Stimulated activated CD8-positive, alpha-beta memory T cell treated with anti-CD3 and anti-CD28 coated beads, Interleukin-15, amount 100 ng/mL, for 24 hours (primary cell): ENCODE data around the gene ARRDC3.
"Not testable (repeated sequence)": the region's sequence is repeated elsewhere in the genome, so short reads cannot be mapped to it uniquely, and the experiment has no call there.

Source experiments
- DNase-seq: peaks from one replicate; pipeline ENCODE4 v3.0.0-alpha.2; 2020; ENCODE audit warnings: low read depth

The ARRDC3 gene

GRCh38 chr5:91383027-91383955 is at the start of gene ARRDC3:
ARRDC3 (minus strand) TSS chr5:91383317; CDS start chr5:91383092, 225 bp downstream.
- peak; percentile 93 for DNase-seq

- no peak for DNase-seq
These were observed 47.8 kb upstream of the ARRDC3 start for GRCh38 chr5:91430949-91431348.

- DNase-seq: no peak
These were observed 41.7 kb upstream of the ARRDC3 start for GRCh38 chr5:91424638-91425436.

- no peak for DNase-seq
These were observed 40.8 kb upstream of the ARRDC3 start for GRCh38 chr5:91423871-91424270.

GRCh38 chr5:91420879-91421278 is 37.8 kb upstream of the ARRDC3 start:
- no peak for DNase-seq

- peak; percentile 41 for DNase-seq
These were observed 36.7 kb upstream of the ARRDC3 start for GRCh38 chr5:91419571-91420537.

GRCh38 chr5:91419136-91419535 is 36.0 kb upstream of the ARRDC3 start:
- DNase-seq: no peak

GRCh38 chr5:91418158-91418557 is 35.0 kb upstream of the ARRDC3 start:
- no peak for DNase-seq

GRCh38 chr5:91417219-91417618 is 34.1 kb upstream of the ARRDC3 start:
- no peak for DNase-seq

- no peak for DNase-seq
These were observed 33.4 kb upstream of the ARRDC3 start for GRCh38 chr5:91416491-91416890.

GRCh38 chr5:91409304-91409703 is 26.2 kb upstream of the ARRDC3 start:
- DNase-seq: no peak

- no peak for DNase-seq
These were observed 25.6 kb upstream of the ARRDC3 start for GRCh38 chr5:91408710-91409109.

GRCh38 chr5:91407204-91407603 is 24.1 kb upstream of the ARRDC3 start:
- no peak for DNase-seq

GRCh38 chr5:91403438-91403837 is 20.3 kb upstream of the ARRDC3 start:
- no peak for DNase-seq

GRCh38 chr5:91401175-91401574 is 18.1 kb upstream of the ARRDC3 start:
- no peak for DNase-seq

- DNase-seq: no peak
These were observed 14.7 kb upstream of the ARRDC3 start for GRCh38 chr5:91397791-91398190.

GRCh38 chr5:91390268-91390667 is 7.2 kb upstream of the ARRDC3 start:
- no peak for DNase-seq

GRCh38 chr5:91389555-91389954 is 6.4 kb upstream of the ARRDC3 start:
- DNase-seq: not testable (repeated sequence)

- DNase-seq: no peak
These were observed 5.2 kb upstream of the ARRDC3 start for GRCh38 chr5:91388362-91388761.

GRCh38 chr5:91386120-91386519 is 3.0 kb upstream of the ARRDC3 start:
- no peak for DNase-seq

- not testable (repeated sequence) for DNase-seq
These were observed 2.5 kb upstream of the ARRDC3 start for GRCh38 chr5:91385596-91385995.
